ENCODE data around the gene SPRYD4. TPM values are rescaled to one million over a fixed set of nuclear protein-coding genes. Genes with fewer than 3 reads are reported as not detected.

SPRYD4 gene
- total and polyA plus RNA-seq, 10 of the 15 experiments (the other 5 are each of a cell fraction or from before 2014, with no cell fraction given) = 4.1 to 6.0 (median 5.1) TPM

DNA sequence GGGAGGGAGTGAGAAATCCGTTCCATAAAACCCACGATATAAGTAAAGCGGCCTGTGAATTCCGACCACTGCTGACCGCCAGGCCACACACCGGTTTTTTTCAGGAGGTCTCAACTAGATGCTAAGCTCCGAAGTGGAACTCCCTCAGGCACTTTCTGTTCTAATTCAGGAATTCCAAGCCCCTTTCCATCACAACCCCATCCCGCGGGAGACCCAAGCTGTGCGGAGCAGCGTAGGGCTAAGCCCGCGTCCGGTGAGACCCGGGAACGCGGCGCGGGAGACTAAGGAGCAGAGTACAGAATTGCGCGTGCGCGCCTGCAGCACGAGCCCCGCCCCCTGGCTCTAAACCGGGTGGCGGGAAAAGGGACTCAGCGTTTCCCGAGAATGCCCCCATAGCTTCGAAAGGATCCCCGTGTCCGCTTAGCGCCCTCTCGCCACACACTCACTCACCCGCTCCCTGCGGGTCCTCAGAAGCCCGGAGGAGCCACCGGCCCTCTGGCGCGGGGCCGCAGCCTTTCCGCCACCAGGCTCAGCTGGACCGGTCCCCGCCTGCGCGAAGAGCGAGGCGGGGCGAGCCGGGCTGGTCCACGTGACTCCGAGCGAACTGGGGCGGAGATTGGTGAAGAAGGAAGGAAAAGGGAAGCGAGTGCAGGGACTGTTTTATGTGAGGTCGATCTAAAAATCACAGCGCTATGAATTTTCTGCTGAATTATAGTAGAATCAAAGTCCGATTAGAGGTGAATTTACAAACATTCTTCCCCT, 19.3 kb upstream of the SPRYD4 start, which contains the start of gene TIMELESS (continued):
- TF ChIP-seq BMI1 (IDR thresholded peaks at IDR 0.05; ENCODE audit: borderline replicate concordance) (no peak), RCOR1 (conservative IDR thresholded peaks at IDR 0.05; ENCODE audit: low read depth, low read length) (no peak), SREBF2 (IDR thresholded peaks at IDR 0.05; ENCODE audit: low read length) (no peak), NFYB (IDR thresholded peaks at IDR 0.05; ENCODE audit: insufficient read depth, low read depth, low read length) (no peak), IRF4 (IDR thresholded peaks at IDR 0.05; ENCODE audit: low read depth, low read length) (no peak), MTA2 (IDR thresholded peaks at IDR 0.05; ENCODE audit: low read depth) (no peak), POLR2A (IDR thresholded peaks at IDR 0.05; ENCODE audit: low read depth, low read length) (peak; percentile 91), MEF2A (IDR thresholded peaks at IDR 0.05; ENCODE audit: insufficient read depth, low read depth, low read length) (no peak), HDAC2 (IDR thresholded peaks at IDR 0.05) (no peak), ZNF217 (IDR thresholded peaks at IDR 0.05) (no peak), MEF2B (IDR thresholded peaks at IDR 0.05; ENCODE audit: partially characterized antibody, poor library complexity, severe bottlenecking) (no peak), SUPT20H (IDR thresholded peaks at IDR 0.05; ENCODE audit: borderline replicate concordance, control insufficient read depth, low read depth, low read length) (no peak)
- TF ChIP-seq, protein P1, sequence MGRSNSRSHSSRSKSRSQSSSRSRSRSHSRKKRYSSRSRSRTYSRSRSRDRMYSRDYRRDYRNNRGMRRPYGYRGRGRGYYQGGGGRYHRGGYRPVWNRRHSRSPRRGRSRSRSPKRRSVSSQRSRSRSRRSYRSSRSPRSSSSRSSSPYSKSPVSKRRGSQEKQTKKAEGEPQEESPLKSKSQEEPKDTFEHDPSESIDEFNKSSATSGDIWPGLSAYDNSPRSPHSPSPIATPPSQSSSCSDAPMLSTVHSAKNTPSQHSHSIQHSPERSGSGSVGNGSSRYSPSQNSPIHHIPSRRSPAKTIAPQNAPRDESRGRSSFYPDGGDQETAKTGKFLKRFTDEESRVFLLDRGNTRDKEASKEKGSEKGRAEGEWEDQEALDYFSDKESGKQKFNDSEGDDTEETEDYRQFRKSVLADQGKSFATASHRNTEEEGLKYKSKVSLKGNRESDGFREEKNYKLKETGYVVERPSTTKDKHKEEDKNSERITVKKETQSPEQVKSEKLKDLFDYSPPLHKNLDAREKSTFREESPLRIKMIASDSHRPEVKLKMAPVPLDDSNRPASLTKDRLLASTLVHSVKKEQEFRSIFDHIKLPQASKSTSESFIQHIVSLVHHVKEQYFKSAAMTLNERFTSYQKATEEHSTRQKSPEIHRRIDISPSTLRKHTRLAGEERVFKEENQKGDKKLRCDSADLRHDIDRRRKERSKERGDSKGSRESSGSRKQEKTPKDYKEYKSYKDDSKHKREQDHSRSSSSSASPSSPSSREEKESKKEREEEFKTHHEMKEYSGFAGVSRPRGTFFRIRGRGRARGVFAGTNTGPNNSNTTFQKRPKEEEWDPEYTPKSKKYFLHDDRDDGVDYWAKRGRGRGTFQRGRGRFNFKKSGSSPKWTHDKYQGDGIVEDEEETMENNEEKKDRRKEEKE (IDR thresholded peaks at IDR 0.05) = no peak
- TF ChIP-seq, protein P2, sequence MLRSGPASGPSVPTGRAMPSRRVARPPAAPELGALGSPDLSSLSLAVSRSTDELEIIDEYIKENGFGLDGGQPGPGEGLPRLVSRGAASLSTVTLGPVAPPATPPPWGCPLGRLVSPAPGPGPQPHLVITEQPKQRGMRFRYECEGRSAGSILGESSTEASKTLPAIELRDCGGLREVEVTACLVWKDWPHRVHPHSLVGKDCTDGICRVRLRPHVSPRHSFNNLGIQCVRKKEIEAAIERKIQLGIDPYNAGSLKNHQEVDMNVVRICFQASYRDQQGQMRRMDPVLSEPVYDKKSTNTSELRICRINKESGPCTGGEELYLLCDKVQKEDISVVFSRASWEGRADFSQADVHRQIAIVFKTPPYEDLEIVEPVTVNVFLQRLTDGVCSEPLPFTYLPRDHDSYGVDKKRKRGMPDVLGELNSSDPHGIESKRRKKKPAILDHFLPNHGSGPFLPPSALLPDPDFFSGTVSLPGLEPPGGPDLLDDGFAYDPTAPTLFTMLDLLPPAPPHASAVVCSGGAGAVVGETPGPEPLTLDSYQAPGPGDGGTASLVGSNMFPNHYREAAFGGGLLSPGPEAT (IDR thresholded peaks at IDR 0.05; ENCODE audit: low read depth) = no peak; the same call in none of the 2 replicates
- TF ChIP-seq, protein P3, sequence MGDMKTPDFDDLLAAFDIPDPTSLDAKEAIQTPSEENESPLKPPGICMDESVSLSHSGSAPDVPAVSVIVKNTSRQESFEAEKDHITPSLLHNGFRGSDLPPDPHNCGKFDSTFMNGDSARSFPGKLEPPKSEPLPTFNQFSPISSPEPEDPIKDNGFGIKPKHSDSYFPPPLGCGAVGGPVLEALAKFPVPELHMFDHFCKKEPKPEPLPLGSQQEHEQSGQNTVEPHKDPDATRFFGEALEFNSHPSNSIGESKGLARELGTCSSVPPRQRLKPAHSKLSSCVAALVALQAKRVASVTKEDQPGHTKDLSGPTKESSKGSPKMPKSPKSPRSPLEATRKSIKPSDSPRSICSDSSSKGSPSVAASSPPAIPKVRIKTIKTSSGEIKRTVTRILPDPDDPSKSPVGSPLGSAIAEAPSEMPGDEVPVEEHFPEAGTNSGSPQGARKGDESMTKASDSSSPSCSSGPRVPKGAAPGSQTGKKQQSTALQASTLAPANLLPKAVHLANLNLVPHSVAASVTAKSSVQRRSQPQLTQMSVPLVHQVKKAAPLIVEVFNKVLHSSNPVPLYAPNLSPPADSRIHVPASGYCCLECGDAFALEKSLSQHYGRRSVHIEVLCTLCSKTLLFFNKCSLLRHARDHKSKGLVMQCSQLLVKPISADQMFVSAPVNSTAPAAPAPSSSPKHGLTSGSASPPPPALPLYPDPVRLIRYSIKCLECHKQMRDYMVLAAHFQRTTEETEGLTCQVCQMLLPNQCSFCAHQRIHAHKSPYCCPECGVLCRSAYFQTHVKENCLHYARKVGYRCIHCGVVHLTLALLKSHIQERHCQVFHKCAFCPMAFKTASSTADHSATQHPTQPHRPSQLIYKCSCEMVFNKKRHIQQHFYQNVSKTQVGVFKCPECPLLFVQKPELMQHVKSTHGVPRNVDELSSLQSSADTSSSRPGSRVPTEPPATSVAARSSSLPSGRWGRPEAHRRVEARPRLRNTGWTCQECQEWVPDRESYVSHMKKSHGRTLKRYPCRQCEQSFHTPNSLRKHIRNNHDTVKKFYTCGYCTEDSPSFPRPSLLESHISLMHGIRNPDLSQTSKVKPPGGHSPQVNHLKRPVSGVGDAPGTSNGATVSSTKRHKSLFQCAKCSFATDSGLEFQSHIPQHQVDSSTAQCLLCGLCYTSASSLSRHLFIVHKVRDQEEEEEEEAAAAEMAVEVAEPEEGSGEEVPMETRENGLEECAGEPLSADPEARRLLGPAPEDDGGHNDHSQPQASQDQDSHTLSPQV (IDR thresholded peaks at IDR 0.05) = no peak
- TF ChIP-seq, protein P4, sequence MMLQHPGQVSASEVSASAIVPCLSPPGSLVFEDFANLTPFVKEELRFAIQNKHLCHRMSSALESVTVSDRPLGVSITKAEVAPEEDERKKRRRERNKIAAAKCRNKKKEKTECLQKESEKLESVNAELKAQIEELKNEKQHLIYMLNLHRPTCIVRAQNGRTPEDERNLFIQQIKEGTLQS (IDR thresholded peaks at IDR 0.05; ENCODE audit: borderline replicate concordance, extremely low read depth, low read depth, low read length) = peak; percentile 63; the same call in 1 of the 2 replicates
- TF ChIP-seq, protein P5, sequence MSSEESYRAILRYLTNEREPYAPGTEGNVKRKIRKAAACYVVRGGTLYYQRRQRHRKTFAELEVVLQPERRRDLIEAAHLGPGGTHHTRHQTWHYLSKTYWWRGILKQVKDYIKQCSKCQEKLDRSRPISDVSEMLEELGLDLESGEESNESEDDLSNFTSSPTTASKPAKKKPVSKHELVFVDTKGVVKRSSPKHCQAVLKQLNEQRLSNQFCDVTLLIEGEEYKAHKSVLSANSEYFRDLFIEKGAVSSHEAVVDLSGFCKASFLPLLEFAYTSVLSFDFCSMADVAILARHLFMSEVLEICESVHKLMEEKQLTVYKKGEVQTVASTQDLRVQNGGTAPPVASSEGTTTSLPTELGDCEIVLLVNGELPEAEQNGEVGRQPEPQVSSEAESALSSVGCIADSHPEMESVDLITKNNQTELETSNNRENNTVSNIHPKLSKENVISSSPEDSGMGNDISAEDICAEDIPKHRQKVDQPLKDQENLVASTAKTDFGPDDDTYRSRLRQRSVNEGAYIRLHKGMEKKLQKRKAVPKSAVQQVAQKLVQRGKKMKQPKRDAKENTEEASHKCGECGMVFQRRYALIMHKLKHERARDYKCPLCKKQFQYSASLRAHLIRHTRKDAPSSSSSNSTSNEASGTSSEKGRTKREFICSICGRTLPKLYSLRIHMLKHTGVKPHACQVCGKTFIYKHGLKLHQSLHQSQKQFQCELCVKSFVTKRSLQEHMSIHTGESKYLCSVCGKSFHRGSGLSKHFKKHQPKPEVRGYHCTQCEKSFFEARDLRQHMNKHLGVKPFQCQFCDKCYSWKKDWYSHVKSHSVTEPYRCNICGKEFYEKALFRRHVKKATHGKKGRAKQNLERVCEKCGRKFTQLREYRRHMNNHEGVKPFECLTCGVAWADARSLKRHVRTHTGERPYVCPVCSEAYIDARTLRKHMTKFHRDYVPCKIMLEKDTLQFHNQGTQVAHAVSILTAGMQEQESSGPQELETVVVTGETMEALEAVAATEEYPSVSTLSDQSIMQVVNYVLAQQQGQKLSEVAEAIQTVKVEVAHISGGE (CRISPR knock-in tag; IDR thresholded peaks at IDR 0.05) = no peak
